Esophagus mucosa (tissue), 1 donor: ENCODE measurements around the gene ZBTB21. TPM values are rescaled to one million over a fixed set of nuclear protein-coding genes. Genes with fewer than 3 reads are reported as not detected.
A peak's percentile ranks its signal among the peaks of the same experiment; 100 is the strongest.

Experiments
- ATAC-seq: fragments of 200-7000 bp; cut with Tn5 transposase; one replicate; pipeline ENCODE4 v1.9.1; 2020
- total RNA-seq: library from RNA; stranded (reverse); gene quantifications from one replicate; pipeline ENCODE4 v1.2.4, GENCODE V29; 2023
- donor health status: DM: yes; HTN: yes; CAD: no.

ZBTB21 gene
- total RNA-seq, 1 donor from 2014 or later = 8.7 TPM

DNA sequence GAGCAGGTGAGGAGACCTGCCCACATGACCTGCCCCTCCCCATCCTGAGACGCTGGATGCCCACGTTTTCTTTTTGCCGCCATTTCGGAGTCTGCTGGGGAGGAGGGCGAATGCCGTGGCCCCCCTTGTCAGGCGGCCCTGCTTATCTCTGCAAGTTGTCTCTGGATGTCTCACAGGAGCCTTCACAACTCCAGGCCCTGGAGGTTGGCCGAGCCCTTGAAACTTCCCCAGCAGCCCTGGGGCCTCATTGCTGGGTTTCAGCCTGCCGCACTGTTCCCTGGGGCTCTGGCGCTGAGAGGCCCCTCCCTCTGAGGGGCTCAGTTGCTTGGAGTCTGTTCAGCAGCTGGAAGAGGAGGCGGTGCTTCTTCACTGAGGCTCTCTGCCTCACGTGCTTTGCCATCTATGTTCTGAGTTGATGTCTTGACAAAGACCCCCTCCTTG is 29.8 kb upstream of the ZBTB21 start:
- no peak for ATAC-seq

DNA sequence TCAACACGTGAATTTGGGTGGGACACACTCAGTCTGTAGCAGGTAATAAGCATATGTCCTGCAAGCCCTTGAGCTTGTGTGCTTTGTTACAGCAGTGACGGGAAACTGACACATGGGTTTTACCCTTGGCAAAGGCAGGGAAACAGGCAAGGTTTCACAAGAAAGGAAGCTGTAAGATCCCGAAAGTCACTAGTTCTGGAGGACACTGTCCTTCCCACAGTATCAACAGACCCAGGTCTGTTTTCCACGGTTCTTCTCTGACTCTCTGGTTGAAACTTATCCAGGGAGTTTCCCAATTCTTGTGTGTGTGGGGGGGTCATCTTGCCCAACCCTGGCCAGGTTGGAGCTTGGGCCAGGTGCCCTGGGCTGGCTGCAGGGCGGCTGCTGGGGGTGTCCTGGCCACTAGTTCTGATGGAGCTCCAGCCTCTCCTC is 29.3 kb upstream of the ZBTB21 start:
- ATAC-seq = peak; percentile 13

DNA sequence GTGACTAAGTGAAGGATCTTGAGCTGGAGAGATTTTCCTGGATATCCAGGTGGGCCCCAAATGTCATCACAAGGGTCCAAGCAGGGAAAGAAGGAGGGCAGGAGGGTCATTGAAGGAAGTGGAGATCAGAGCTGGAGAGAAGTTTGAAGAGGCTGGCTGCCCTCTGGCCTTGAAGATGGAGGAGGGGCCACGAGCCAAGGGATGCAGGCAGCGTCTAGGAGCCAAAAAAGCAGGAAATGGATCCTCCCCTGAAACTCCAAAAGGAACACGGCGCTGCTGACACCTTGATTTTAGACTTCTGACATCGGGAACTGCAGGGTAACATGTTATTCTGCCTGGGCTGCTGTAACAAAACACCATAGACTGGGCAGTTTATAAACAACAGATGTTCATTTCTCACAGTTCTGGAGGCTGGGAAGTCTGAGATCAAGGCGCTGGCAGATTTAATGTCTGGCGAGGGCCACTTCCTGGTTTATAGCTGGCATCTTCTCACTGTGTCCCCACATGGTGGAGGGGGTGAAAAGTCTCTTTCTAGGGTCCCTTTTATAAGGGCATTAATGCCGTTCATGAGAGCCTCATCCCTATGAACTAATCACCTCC is 28.8 kb upstream of the ZBTB21 start:
- no peak for ATAC-seq

DNA sequence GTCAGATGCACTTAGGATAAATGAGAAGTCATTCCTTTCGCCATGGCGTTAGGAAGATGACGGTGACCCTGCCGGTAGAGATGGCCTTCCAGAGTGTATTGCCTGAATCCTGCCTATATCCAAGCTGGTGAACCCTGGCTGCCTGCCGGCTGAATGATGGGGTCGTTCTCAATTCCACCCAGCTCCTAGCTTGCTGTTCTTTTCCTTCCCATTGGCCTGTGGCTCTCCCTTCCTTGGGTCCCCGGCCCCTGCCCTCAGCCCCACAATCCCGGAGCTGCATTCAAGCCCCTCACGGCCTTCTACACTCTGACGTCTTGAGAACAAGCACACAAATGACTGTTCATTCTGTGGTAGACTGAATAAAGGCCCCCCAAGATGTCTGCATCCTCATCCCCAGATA is 28.2 kb upstream of the ZBTB21 start:
- ATAC-seq = no peak

DNA sequence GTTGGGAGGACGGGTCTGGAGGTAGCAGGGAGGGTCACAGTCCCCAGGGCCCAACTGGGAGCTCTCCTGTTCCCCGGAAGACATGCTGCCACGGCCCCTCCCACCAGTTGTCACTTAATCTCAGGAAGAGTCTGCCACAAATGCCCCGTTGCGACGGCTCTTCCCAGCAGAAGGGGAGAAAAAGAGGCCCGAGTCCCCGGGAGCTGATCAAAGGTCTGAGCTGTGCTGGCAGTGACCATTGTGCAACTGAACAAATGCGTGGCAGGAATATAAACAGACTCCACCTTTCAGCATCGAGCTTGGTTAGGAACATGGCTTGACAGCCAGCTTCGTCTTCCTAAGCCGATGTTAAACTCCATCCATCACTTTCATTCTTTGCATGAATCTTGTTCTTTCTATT is 27.8 kb upstream of the ZBTB21 start:
- no peak for ATAC-seq

DNA sequence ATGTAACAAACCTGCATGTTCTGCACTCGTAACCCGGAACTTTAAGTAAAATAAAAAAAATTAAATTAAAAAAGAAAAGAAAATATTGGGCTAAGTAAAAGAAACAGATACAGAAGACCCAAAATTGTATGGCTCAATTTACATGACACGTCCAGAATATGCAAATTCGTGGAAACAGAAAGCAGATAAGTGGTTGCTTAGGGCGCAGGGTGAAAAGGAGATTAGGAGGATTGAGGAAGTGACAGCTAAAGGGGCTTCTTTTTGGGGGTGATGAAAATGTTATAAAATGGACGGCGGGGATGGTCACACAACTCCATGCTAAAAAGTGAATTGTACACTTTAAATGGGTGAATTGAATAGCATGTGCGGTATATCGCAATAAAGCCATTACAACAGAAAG is 27.4 kb upstream of the ZBTB21 start:
- no peak for ATAC-seq

DNA sequence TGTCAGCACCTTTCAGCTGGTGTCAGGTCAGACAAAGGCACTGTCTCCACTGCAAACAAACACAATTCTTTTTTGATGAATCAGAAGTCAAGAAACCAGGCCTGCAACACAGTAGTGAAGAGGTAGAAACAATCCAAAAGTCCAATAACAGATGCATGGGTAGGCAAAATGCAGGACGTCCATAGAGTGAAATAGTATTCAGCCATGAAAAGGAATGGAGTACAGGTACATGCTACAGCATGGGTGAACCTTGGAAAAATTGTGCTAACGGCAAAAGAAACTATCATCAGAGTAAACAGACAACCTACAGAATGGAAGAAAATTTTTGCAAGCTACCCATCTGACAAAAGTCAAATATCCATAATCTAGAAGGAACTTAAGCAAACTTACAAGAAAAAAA is 26.2 kb upstream of the ZBTB21 start:
- no peak for ATAC-seq

DNA sequence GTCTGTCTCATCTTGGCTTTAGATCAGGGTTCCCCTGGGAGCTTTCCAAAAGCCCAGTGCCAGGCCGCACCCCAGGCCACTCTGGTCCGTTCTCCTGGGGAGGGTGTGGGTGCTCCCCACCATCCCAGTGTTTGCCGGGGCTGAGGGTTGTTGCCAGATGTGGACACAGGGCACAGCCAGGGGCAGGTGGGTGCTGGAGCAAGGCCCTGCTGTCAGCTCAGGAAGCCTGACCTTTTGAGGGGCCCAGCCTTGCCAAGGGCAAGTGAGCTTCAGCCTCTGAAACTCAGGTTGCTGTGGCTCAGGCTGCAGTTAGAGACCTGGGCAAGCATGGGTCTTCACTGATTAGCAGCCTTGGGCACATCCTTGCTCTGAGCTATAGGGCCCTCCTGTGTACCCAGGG is 22.8 kb upstream of the ZBTB21 start:
- ATAC-seq = peak; percentile 15

DNA sequence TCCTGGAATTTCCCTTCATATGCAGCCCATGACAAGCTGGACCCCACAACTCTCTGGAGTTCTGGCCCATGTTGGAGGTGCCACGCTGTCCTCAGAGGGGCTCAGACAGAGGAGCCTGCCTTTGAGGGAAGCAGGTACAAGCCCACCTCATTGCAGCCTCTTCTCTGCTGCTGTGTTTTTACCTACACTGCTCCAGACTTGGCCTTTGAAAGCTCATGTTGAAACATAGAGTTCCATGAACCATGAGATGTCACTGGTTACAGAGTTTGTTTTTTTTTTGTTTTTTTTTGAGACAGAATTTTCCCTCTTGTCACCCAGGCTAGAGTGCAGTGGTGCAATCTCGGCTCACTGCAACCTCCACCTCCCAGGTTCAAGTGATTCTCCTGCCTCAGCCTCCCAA is 22.1 kb upstream of the ZBTB21 start:
- no peak for ATAC-seq

DNA sequence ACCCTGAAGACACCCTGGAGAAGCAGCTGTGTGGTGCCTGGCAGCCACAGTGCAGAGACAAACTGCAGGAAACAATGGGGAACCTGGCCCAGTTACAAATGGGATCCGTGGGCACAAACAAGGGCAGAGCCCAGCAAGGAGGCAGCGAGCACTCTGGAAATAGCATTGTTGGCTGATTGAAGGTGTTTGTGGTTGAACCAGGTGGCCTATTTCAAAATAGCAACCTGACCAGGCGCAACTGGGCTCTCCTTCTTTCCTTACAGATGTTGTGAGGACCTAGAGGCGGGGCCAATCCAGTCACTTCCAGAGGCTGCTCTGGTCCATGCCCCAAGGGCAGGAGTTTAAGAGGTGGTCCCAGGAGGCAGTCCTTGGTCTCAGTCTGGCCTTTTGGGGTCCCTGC is 21.7 kb upstream of the ZBTB21 start:
- no peak for ATAC-seq

DNA sequence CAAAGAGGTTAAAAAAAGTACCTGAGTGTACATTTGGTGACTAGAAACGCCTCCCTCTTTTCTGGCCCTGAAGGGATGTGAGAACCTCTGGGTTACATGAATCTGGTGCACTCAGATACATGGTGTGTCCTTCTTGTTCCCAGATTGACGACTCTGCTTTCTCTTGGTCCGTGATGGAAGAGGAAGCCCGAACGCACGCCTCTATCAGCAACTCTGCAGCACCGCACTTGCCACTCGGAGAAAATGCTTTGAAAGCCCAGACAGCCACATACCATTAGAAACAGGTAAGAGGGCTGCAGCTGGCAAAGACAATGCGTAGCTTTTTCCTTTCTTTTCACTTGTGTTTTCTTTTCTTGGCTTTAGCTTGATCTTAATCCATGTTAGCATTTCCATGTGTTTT is 21.1 kb upstream of the ZBTB21 start:
- ATAC-seq = no peak

DNA sequence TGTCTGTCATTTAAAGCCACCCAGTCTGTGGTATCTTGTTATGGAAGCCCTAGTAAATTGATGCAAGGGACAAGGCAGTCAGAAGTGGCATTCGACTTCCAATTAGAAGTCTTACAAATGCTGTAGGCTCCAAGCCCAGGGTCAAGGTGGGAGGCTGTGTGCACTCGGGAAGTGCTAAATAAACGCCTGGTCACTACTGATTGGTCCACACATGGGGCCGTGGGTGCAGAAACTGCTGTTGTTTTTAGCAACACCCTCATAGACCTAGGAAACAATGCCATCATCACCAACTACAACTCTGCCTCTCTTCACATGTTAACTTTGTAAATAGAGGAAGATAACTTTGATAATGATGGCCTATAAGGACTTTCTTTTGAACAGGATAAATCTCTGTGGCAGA is 20.2 kb upstream of the ZBTB21 start:
- no peak for ATAC-seq

DNA sequence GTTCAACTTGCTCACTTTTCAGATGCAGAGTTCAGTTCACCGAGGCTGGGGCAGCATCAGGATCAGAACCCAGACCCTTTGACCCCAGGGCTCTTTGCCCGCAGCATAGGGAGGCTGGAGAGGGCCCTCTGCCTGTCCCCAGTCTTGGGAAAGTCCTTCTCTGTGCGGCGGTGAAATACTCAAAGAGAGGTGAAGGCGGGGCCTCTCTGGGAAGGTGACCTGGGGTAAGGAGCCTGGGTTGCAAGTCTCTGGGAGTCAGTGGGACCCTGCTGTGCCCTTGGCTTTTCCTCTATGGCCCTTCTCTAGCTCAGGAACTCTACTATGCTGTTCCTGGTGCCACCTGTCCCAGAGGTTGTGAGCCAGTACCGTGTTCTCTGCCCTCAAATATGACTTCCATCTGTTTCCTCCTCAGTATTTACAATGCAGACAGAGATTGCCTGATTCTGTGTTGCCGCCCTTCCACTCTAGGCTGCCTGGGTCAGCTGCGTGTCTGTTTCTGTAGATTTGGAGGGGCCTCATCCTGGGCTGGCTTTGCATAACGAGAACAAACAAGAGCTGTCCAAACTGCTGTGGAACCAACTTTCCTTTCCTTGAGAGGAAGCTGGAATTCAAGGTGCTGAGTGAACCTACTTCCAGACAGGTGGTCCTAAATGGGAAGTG is 18.7 kb upstream of the ZBTB21 start:
- ATAC-seq = no peak

DNA sequence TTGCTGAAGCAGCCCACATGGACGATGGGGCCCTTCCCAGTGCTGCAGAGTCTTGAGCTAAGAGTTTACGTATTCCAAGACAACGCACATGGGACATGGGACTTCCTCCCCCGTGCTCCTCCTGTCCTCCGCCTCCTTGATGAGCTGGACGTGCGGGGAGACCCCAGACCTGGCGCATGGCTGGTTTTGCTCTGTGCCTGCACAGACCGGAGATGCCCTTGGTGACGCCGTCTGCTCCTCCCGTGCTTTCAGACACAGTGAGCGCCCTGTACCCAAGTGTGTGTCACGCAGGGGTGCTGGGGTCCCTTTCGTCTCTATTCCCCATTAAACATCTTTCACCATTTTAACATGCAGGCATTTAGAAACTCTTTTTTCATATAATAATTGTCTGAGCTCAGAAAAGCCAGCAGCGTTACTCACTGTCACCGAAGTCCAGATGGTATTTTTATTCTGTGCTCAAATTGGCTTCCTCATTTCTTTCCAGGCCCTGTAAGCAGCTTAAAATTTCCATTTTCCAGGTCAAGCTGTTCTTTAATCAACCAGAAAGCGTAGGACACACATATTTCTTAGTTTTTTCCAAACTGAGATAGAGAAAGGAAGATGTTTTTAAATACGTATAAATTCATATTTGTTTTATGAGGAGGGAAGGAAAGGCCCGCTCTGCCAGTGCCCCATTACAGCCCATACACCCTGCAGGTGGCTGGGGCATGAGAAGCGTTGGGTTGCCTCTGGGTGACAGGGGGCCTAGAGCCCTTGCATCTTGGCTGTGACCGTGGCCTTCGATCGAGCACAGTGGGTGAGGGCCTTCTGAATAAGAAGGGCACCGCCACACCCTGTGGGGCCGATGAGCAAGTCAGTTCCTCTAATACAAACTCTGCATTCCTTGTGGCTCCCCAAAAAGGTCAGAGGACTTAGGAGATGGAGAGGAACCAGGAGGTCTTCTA is 17.9 kb upstream of the ZBTB21 start:
- ATAC-seq = no peak

DNA sequence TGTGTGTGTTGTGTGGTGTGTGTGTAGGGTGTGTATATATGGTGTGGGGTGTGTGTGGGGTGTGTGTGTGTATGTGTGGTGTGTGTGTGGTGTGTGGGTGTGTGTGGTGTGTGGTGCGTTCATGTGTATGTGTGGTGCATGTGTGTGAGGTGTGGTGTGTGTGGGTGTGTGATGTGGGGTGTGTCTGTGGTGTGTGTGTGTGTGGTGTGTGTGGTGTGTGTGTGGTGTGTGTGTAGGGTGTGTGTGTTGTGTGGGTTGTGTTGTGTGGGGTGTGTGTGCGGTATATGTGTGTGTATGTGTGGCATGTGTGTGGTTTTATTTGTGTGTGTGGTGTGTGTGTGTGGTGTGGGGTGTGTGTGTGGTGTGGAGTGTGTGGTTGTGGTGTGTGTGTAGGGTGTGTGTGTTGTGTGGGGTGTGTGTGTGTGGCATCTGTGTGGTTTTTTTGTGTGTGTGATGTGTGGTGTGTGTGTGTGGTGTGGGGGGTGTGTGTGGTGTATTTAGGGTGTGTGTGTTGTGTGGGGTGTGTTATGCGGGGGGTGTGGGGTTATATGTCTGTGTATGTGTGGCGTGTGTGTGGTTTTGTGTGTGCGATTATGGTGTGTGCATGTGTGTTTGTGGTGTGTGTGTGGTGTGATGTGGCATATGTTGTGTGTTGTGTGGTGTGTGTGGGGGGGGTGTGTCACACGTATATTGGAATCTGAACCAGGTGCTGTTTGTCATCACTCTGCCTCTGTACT is 17.1 kb upstream of the ZBTB21 start:
- ATAC-seq = no peak

DNA sequence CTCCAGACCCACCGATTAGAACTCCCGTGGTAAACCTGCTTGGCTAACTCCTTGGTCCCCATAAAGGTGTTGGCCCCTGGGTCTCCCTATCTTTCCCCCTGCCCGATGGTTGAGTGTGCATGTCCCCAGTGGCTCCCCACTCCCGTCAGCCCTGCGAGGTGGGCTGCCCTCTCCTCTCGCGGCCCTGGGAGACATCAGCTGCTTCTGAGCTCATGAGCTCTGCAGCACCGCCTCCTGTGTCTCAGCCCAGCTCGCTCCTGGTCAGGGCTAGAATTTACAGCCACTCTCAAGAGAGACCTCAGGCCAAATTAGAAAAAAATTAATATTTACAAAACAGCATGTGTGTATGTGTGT is 15.9 kb upstream of the ZBTB21 start:
- ATAC-seq = no peak

DNA sequence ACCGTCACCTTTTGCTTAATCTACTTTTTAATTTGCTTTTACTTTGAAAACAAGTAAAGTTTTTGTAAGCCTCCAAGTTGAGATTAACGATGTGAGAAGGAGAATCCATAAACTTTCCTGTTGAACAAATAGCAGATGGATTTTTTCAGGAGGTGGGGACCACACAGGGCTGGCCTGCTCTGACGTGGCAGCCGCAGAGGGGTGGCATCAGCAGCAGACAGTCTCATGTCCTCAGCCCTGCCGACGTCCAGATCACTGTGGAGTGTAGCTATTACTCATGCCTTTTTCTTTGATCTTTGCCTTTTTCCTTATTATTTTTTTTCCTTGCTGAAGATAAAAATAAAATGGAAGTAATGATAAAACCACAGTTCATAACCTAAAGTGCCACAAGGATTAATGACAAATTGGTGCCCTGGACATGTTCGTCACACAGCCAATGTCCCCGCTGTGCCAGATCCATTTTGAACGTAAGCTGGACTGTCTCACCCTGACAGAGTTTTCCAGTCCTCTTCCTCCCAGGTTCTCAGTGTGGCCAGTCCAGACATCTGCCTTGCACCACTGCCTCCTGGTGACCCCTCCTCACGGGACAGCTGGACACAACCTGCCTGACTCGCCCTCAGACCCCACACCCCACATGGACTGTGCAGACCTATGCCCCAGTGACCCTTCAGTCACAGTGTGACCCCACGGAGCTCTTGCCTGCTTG is 15.4 kb upstream of the ZBTB21 start:
- no peak for ATAC-seq

DNA sequence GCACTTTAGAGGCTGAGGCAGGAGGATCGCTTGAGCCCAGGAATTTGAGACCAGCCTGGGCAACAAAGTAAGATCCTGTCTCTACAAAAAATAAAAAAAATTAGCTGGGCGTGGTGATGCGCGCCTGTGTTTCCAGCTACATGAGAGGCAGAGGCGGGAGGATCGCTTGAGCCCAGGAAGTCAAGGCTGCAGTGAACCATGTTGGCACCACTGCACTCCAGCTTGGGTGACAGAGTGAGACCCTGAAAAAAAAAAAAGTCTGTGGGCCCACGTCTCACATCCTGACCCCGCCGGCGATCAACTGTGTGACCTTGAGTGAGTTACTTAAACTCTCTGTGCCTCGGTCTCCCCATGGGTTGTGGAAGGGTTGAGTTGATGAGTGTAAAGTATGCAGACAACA is 12.7 kb upstream of the ZBTB21 start:
- ATAC-seq = no peak

DNA sequence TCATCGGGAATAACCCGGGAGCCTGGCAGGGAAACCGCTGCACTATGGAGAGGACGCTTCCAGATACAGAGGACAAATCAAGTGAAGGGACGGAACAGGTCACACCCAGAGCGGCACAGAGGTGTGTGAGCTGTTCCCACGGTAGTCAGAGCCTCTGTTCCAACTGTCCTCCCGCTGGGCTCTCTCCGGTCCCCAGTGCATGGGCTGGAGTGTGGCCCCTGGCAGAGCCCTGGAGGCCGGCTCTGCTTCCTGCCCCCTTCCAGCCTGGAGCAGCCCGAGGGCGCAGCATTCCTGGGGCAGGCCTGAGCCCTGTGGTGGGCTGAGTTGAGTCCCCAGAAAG is 11.9 kb upstream of the ZBTB21 start:
- ATAC-seq = no peak

DNA sequence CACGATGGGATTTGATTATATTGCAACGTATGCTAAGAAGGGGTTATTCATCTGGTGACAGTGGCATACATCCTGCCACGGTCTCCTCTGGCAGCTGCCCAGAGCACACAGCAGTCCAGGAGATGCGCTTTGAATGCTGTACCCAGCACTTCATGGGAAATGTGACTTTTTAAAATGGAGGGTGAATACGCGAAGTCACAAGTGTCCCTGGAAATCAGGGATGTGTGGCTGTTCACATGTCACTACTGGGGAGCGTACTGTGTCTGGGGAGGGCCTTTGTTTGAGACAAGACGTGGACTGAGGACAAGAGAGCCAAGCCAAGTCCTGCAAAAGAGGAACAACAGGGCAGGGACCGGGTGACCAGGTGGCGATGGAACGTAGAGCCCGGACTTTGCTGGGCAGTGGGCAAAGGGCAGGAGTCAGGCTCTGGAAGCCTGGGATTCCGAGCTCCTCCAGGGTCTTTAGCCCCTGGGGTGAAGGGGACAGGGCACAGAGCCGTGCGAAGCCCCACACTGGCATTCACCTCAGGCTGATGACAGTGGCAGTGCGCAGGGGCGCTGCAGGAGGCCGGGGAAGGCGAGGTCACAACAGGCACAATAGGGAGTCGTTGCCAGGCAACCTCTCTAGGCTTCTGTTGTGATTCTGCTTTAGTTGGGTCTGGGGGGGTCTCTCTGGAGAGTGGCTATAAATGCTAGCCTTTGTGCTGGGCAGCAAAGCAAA is 11.4 kb upstream of the ZBTB21 start:
- ATAC-seq = no peak

DNA sequence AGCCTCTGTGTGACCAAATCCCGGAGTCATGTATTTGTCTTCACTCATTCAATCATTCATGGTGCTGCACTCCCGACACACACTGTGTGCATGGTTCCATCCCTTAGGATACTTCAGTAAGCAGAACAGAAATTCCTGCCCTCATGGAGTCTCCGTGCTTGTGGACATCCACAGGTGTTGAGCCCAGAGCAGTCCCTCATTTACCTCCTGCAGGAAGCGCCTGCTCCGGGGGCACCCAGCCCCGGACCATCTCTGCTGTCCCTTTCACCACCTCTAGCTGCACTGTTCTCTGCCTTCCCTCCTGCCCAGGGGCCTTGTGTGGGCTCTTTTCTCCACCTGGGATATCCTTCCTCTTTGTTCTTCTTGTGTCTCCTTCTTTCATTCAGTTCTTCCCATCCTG is 9.5 kb upstream of the ZBTB21 start:
- no peak for ATAC-seq

DNA sequence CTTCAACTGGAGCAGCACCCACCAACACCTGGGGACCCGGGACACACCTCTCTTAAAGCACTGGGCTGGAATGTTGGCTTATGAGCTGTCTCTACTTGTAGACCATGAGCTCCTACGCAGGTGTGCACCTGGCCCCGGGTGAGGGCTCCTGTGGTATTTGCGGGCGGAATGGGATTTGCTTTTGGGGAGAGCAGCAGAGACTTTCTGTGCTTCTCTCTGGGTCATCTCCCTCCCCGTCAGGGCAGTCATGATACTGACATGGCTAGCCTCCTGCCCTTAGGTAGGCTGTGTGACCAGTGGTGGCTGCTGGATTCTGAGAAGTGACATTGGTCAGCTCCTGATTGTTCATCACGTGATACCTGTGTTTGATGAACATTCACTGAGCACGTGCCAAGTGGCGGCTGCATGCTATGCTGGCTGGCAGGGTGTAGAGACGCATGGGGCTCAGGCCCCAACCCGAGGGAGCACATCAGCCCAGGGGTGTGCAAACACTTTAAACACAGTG is 9.0 kb upstream of the ZBTB21 start:
- ATAC-seq = peak; percentile 82
